GM20431 (cell line): Measurements from ENCODE around the gene DEAF1.
"Not testable (repeated sequence)": the region's sequence is repeated elsewhere in the genome, so short reads cannot be mapped to it uniquely, and the experiment has no call there.

Experiments used
- in situ Hi-C: fragments of 300-500 bp; cut with MseI, MboI; formaldehyde crosslinking; loops from one replicate; pipeline ENCODE4 v1.15.0; 2020; ENCODE audit warnings: low sequenced_read_pairs; ENCODE audit not compliant: unreplicated experiment

Gene DEAF1

GRCh38 chr11:655036-655726 lies 39.8 kb downstream of the DEAF1 start:
- in situ Hi-C loops, result no loop called here

DNA sequence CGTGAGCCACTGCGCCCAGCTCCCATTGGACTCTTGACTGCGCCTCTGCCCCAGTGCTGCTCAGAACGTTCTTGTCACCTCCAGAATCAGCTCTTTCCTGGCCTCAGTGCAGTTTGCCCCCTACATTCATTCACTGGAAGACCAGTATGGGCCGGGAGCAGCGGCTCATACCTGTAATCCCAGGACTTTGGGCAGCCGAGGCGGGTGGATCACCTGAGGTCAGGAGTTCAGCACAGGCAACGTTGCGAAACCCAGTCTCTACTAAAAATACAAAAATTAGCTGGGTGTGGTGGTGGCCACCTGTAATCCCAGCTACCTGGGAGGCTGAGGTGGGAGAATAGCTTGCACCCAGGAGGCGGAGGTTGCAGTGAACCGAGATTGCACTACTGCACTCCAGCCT lies 40.6 kb downstream of the DEAF1 start:
- in situ Hi-C loops, result not testable (repeated sequence)

DNA sequence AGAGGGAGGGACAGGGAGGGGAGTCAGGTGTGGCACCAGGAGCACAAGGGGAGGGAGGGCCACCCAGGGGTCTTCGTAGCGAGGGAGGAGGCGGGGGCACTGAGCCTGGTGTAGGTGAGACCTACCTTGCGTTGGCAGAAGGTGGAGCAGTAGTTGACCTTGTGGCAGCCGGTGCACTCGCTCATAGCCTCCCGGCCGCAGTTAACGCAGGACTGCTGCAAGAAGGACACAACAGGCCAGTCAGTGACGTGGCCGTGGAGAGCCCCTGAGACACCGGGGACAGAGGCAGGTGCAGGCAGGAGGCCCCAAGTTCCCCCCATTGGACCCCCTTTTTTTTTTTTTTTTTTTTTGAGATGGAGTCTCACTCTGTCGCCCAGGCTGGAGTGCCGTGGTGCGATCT lies 41.2 kb downstream of the DEAF1 start:
- in situ Hi-C loops, result no loop called here

- in situ Hi-C loops, result not testable (repeated sequence)
Observed at GRCh38 chr11:653136-653535, 41.9 kb downstream of the DEAF1 start.

GRCh38 chr11:650482-650881 lies 44.5 kb downstream of the DEAF1 start:
- in situ Hi-C loops, result no loop called here

DNA sequence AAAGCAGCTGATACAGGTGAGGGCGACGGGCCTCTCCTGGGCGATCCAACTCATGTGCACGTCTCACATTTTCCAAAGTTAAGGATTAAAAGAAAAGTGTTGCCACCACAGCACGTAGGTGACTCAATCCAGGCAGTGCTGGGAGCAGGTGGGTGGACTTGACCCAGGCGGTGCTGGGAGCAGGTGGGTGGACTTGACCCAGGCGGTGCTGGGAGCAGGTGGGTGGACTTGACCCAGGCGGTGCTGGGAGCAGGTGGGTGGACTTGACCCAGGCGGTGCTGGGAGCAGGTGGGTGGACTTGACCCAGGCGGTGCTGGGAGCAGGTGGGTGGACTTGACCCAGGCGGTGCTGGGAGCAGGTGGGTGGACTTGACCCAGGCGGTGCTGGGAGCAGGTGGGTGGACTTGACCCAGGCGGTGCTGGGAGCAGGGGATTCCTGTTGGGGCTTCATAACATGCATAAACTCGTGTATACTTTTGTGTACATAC lies 47.3 kb downstream of the DEAF1 start:
- in situ Hi-C loops, result not testable (repeated sequence)

DNA sequence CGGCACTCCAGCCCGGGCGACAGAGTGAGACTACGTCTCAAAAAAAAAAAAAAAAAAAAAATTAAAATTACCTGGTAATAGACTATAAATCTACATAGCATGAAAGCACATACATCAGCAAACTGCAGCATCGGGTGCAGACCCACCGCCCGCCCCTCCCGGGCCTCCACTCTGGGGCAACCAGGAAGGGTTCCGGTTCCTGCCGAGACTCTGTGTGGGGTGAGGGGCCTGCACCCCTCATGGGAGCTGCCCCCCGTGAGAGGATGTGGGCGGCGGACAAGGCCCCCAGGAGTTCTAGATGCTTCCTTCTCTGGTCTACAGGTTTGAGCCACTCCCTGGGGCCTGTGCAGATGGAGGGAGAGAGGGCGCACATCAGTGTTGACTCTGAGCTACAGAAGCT lies 48.8 kb downstream of the DEAF1 start:
- in situ Hi-C loops, result no loop called here

GRCh38 chr11:645536-645935 lies 49.5 kb downstream of the DEAF1 start:
- in situ Hi-C loops, result no loop called here

DNA sequence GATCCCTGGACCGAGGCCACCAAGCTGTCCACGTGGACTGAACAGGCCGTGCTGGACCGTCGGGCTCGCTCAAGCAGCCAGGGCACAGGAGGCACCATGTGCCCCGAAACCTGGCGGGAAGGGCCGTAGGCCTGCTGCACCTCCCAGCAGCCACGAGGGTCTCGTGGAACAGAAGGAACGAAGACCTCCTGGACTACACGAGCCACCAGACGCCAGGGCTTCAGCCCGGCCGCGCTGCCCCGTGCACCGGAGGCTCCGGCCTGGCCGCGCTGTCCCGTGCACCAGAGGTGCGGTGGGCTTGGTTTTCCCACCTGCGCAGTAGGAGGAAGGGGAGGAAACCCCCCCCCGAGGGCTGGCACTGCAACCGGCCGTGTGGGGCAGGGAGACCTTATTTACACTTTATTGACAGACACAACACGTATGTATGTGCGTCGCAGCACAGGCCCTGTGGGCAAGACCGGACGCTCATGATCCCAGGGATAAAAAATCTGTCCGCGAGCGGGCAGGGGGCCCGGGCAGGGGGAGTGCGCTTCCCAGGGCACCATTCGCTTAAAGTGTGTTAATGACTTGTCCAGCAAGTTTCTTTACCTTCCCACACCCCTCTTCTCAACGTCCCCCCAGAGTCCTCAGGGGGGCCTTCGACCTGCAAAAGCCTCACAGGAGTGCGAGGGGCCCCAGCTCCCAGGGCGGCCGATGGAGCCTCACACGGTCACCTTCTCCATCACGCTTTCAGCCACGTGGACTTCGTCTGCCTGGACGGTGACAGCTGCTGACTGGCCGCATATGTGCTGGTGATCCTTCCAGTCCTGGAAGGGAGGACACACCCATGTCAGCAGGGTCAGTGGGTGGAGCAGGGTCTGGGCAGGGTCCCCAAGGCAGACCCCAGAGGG lies 50.9 kb downstream of the DEAF1 start:
- in situ Hi-C loops, result no loop called here

DNA sequence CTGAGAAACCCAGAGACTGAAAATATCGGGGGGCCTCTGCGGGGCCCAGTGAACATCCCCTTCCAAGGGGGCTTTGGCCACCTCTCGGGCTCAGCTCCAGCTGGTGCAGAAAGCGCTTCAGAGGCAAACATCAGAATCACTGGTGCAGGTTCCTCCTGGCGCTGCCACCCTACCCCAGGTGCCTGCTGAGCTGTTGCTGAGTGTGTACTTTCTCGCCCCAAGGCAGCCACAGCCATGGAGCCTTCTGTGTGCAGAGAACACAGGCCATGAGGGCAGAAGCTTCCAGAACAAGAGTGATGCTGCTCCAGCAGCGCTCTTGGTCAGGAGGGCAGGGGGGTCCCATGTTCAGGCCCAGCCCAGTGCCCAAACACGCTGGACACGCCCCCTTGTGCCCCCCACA lies 51.7 kb downstream of the DEAF1 start:
- in situ Hi-C loops, result no loop called here

- in situ Hi-C loops, result no loop called here
Observed at GRCh38 chr11:641806-642370, 53.1 kb downstream of the DEAF1 start.

- in situ Hi-C loops, result no loop called here
Observed at GRCh38 chr11:640021-640706, 54.9 kb downstream of the DEAF1 start.

DNA sequence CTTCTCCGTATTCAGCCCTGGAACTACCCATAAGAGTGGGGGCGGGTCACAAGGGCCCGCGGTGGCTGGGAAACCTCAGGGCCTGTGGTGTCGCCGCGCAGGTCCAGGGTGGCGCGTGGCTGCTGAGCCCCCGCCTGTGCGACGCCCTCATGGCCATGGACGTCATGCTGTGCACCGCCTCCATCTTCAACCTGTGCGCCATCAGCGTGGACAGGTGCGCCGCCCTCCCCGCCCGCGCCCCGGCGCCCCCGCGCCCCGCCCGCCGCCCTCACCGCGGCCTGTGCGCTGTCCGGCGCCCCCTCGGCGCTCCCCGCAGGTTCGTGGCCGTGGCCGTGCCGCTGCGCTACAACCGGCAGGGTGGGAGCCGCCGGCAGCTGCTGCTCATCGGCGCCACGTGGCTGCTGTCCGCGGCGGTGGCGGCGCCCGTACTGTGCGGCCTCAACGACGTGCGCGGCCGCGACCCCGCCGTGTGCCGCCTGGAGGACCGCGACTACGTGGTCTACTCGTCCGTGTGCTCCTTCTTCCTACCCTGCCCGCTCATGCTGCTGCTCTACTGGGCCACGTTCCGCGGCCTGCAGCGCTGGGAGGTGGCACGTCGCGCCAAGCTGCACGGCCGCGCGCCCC lies 55.6 kb downstream of the DEAF1 start:
- in situ Hi-C loops, result no loop called here

GRCh38 chr11:638631-639331 lies 56.2 kb downstream of the DEAF1 start:
- in situ Hi-C loops, result no loop called here

DNA sequence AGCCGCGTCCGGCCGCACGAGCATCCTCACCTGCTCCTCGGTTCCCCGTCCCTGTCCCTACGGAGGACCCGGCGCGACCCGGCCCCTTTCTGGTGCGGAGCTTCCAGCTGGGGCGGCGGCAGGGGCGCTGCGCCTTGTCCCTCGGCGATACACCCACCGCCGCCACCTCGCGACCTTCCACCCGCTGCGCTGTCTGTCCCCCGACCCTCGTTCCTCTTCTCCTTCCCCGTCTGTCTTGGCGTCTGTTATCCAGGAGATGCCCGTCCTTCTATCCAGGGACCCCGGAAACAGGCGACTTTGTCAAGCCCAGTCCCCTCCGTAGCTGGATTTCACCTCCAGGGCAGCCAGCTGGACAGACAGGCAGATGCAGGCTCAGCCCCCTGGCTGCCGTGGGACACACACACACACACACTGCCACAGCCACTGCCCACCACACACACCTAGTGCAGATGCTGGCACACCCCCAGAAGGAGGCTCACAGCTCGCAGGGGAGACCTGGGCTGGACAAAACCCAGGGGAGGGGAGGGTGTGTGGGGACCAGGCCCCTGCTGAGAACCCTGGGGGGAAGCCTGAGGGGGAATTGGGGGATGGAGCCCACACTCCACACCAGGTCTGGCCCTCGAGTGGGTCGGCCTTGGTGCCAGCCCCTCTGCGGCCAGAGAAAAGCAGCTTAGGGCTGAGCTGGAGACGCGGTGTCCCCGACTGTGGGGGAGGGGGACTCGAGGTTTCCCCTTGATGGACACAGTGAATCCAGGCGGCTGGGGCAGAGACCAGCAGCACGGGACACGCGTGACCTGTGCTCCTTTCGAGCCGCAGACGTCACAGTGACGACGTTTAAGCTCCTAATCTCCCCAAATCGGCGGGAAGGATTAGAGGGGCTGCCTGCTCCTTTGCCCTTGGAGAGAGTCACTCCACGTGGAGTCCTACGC lies 57.2 kb downstream of the DEAF1 start:
- in situ Hi-C loops, result no loop called here

GRCh38 chr11:637333-637592 lies 57.8 kb downstream of the DEAF1 start:
- in situ Hi-C loops, result no loop called here

- in situ Hi-C loops, result no loop called here
Observed at GRCh38 chr11:636511-637332, 58.3 kb downstream of the DEAF1 start, which contains the start of gene DRD4. Gene DRD4, plus strand, starts transcription at chr11:637269. Its CDS starts 36 bp downstream, at chr11:637305.
